Right lobe of liver (tissue), 4 donors: Measurements from ENCODE around the gene COL6A5.

Experiments
- POLR2A ChIP-seq: fragments of 450-650 bp; IDR thresholded peaks from one replicate; pipeline ENCODE4 v1.6.1; 2017; ENCODE audit warnings: antibody characterized with exemption, mild to moderate bottlenecking
- TF ChIP-seq, protein P1 (sequence below), 4 donors: fragments of 200-600 bp in 3 of 4; fragments of 450-650 bp in 1 of 4; IDR thresholded peaks; one replicate each; pipeline versions ENCODE4 v1.5.1 to v1.8.0; 2016 to 2022; ENCODE audit warnings: antibody characterized with exemption in 4 of 4, mild to moderate bottlenecking in 2 of 4
- donor health status: DM: no; HTN: no; CAD: no.
- donor health status: DM: no; HTN: no; CAD: no.
- donor health status: DM: no; HTN: yes; CAD: no.

DNA sequence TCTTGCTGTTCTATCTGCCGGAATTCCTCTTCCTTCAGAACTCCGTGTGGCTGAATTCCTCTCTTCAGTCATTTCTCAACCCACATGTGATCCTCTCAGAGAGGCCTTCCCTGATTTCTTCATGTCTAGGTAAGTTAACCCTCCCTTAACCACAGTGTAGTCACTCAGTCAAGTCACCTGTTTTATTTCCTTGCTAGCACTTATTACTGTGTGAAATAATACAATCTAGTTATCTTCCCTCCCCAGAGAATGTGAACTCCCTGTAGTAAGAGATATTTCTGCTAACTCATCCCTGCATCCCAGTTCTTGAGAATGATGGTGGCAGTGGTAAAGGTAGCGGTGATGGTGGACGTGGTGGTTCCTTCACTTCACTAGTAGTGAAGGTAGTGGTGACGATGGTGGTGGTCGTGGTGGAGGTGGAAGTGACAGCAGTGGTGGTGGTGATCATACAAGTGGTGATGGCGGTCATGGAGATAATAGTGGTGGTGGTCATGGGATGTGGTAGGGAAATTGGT is 33.3 kb downstream of the COL6A5 start:
- TF ChIP-seq, protein P1, sequence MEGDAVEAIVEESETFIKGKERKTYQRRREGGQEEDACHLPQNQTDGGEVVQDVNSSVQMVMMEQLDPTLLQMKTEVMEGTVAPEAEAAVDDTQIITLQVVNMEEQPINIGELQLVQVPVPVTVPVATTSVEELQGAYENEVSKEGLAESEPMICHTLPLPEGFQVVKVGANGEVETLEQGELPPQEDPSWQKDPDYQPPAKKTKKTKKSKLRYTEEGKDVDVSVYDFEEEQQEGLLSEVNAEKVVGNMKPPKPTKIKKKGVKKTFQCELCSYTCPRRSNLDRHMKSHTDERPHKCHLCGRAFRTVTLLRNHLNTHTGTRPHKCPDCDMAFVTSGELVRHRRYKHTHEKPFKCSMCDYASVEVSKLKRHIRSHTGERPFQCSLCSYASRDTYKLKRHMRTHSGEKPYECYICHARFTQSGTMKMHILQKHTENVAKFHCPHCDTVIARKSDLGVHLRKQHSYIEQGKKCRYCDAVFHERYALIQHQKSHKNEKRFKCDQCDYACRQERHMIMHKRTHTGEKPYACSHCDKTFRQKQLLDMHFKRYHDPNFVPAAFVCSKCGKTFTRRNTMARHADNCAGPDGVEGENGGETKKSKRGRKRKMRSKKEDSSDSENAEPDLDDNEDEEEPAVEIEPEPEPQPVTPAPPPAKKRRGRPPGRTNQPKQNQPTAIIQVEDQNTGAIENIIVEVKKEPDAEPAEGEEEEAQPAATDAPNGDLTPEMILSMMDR (IDR thresholded peaks at IDR 0.05), result no peak
- TF ChIP-seq POLR2A, result no peak
